Measurements from ENCODE around the gene VASN. TPM values are rescaled to one million over a fixed set of nuclear protein-coding genes. Genes with fewer than 3 reads are reported as not detected.

Gene VASN
- total and polyA plus RNA-seq, 5 donors from 2014 or later, result 0.14 to 0.57 TPM; not detected in 3

- Histone ChIP-seq H3K36me3 (ENCODE audit: control insufficient read depth, insufficient read depth, low read length) (no peaks in the 10 kb centered on the region), H3K4me1 (ENCODE audit: control insufficient read depth, insufficient read depth, low read length, poor library complexity, severe bottlenecking) (peaks cover 19% of the 10 kb centered on the region), H3K4me3 (ENCODE audit: low read depth, low read length) (no peak overlapping the region), H3K9me3 (ENCODE audit: control insufficient read depth in 2 of 2, low read length in 2 of 2) (no peaks in the 10 kb centered on the region), H3K27me3 (ENCODE audit: control insufficient read depth, insufficient read depth, low read length) (no peaks in the 10 kb centered on the region), H3K27ac (ENCODE audit: insufficient read depth, low read length, poor library complexity, severe bottlenecking) (no peak overlapping the region)
- no peak for DNase-seq
- peaks cover under 1% of the 10 kb centered on the region for H3K36me3 Mint-ChIP-seq
- no peak overlapping the region for H3K27ac Mint-ChIP-seq
- no peaks in the 10 kb centered on the region for H3K9me3 Mint-ChIP-seq
- H3K4me1 Mint-ChIP-seq, result peaks cover 0 to 16% (median 6%) of the 10 kb centered on the region in 4 donors
- no peak for ATAC-seq (ENCODE audit: low read depth in 2 of 2)
- H3K27me3 Mint-ChIP-seq, result peaks cover 7% of the 10 kb centered on the region
- peak overlapping the region in 2 of 4 donors; percentile 34 to 66 for H3K4me3 Mint-ChIP-seq
These were observed 49.0 kb downstream of the VASN start for GRCh38 chr16:4420505-4421105.

- Mint-ChIP-seq H3K27ac (peak within 1 kb of the TSS; percentile 99 to 100 (median 100)), H3K4me1 (peaks cover 0 to 32% (median 16%) of the 10 kb centered on the region in 4 donors), H3K4me3 (peak within 1 kb of the TSS; percentile 86 to 99 (median 97)), H3K27me3 (no peaks in the 10 kb centered on the region), H3K9me3 (no peaks in the 10 kb centered on the region), H3K36me3 (peaks cover 7% of the 10 kb centered on the region)
- Histone ChIP-seq H3K4me1 (ENCODE audit: control insufficient read depth, insufficient read depth, low read length, poor library complexity, severe bottlenecking) (peaks cover 21% of the 10 kb centered on the region), H3K9me3 (ENCODE audit: control insufficient read depth in 2 of 2, low read length in 2 of 2) (no peaks in the 10 kb centered on the region), H3K4me3 (ENCODE audit: low read depth, low read length) (peak within 1 kb of the TSS; percentile 95), H3K36me3 (ENCODE audit: control insufficient read depth, insufficient read depth, low read length) (peaks cover under 1% of the 10 kb centered on the region), H3K27ac (ENCODE audit: insufficient read depth, low read length, poor library complexity, severe bottlenecking) (peak within 1 kb of the TSS; percentile 98), H3K27me3 (ENCODE audit: control insufficient read depth, insufficient read depth, low read length) (no peaks in the 10 kb centered on the region)
- ATAC-seq (ENCODE audit: low read depth in 2 of 2) (peak; percentile 92 to 94), DNase-seq (peak; percentile 89 to 97 (median 96))
These were observed 53.9 kb downstream of the VASN start, which contains the start of gene DNAJA3 for GRCh38 chr16:4425378-4426020. DNAJA3 (plus strand) TSS chr16:4425868; CDS start chr16:4425882, 14 bp downstream.

- H3K36me3 ChIP-seq (ENCODE audit: control insufficient read depth, insufficient read depth, low read length), result peaks cover 7% of the 10 kb centered on the region
- H3K4me3 ChIP-seq (ENCODE audit: low read depth, low read length), result peak overlapping the region; percentile 83
- ATAC-seq (ENCODE audit: low read depth in 2 of 2) (peak; percentile 35 to 37), DNase-seq (no peak)
- H3K27me3 Mint-ChIP-seq, result no peaks in the 10 kb centered on the region
- H3K4me1 Mint-ChIP-seq, result peaks cover 0 to 36% (median 16%) of the 10 kb centered on the region in 4 donors
- peak overlapping the region; percentile 86 to 99 (median 97) for H3K4me3 Mint-ChIP-seq
- no peaks in the 10 kb centered on the region for H3K9me3 Mint-ChIP-seq
- H3K27ac ChIP-seq (ENCODE audit: insufficient read depth, low read length, poor library complexity, severe bottlenecking), result peak overlapping the region; percentile 98
- no peaks in the 10 kb centered on the region for H3K27me3 ChIP-seq (ENCODE audit: control insufficient read depth, insufficient read depth, low read length)
- peaks cover 7% of the 10 kb centered on the region for H3K36me3 Mint-ChIP-seq
- H3K4me1 ChIP-seq (ENCODE audit: control insufficient read depth, insufficient read depth, low read length, poor library complexity, severe bottlenecking), result peaks cover 21% of the 10 kb centered on the region
- H3K9me3 ChIP-seq (ENCODE audit: control insufficient read depth in 2 of 2, low read length in 2 of 2), result no peaks in the 10 kb centered on the region
- peak overlapping the region; percentile 97 to 100 (median 99) for H3K27ac Mint-ChIP-seq
These were observed 54.5 kb downstream of the VASN start for GRCh38 chr16:4426021-4426684.

- peaks cover 11% of the 10 kb centered on the region for H3K36me3 ChIP-seq (ENCODE audit: control insufficient read depth, insufficient read depth, low read length)
- no peaks in the 10 kb centered on the region for H3K9me3 ChIP-seq (ENCODE audit: control insufficient read depth in 2 of 2, low read length in 2 of 2)
- Mint-ChIP-seq H3K4me3 (peak overlapping the region; percentile 86 to 99 (median 97)), H3K4me1 (peaks cover 0 to 38% (median 16%) of the 10 kb centered on the region in 4 donors), H3K36me3 (peaks cover 7% of the 10 kb centered on the region), H3K9me3 (no peaks in the 10 kb centered on the region), H3K27ac (peak overlapping the region; percentile 66 to 100 (median 99)), H3K27me3 (no peaks in the 10 kb centered on the region)
- peaks cover 21% of the 10 kb centered on the region for H3K4me1 ChIP-seq (ENCODE audit: control insufficient read depth, insufficient read depth, low read length, poor library complexity, severe bottlenecking)
- peak overlapping the region; percentile 98 for H3K27ac ChIP-seq (ENCODE audit: insufficient read depth, low read length, poor library complexity, severe bottlenecking)
- ATAC-seq (ENCODE audit: low read depth in 2 of 2) (no peak), DNase-seq (no peak)
- peak overlapping the region; percentile 83 for H3K4me3 ChIP-seq (ENCODE audit: low read depth, low read length)
- no peaks in the 10 kb centered on the region for H3K27me3 ChIP-seq (ENCODE audit: control insufficient read depth, insufficient read depth, low read length)
These were observed 55.2 kb downstream of the VASN start for GRCh38 chr16:4426722-4427372.

GRCh38 chr16:4428500-4428899 lies 56.9 kb downstream of the VASN start:
- Histone ChIP-seq H3K4me3 (ENCODE audit: low read depth, low read length) (no peak overlapping the region), H3K27me3 (ENCODE audit: control insufficient read depth, insufficient read depth, low read length) (no peaks in the 10 kb centered on the region), H3K27ac (ENCODE audit: insufficient read depth, low read length, poor library complexity, severe bottlenecking) (no peak overlapping the region), H3K9me3 (ENCODE audit: control insufficient read depth in 2 of 2, low read length in 2 of 2) (no peaks in the 10 kb centered on the region), H3K36me3 (ENCODE audit: control insufficient read depth, insufficient read depth, low read length) (peaks cover 12% of the 10 kb centered on the region), H3K4me1 (ENCODE audit: control insufficient read depth, insufficient read depth, low read length, poor library complexity, severe bottlenecking) (peaks cover 21% of the 10 kb centered on the region)
- Mint-ChIP-seq H3K4me3 (peak overlapping the region in 1 of 4 donors; percentile 60), H3K4me1 (peaks cover 0 to 41% (median 17%) of the 10 kb centered on the region in 4 donors), H3K36me3 (peaks cover 12% of the 10 kb centered on the region), H3K27me3 (no peaks in the 10 kb centered on the region), H3K9me3 (no peaks in the 10 kb centered on the region), H3K27ac (peak overlapping the region in 1 of 3 donors; percentile 7)
- DNase-seq (no peak), ATAC-seq (ENCODE audit: low read depth in 2 of 2) (no peak)

GRCh38 chr16:4431023-4431422 lies 59.4 kb downstream of the VASN start:
- H3K36me3 Mint-ChIP-seq, result peaks cover 24% of the 10 kb centered on the region
- no peak overlapping the region for H3K4me3 ChIP-seq (ENCODE audit: low read depth, low read length)
- H3K27me3 Mint-ChIP-seq, result no peaks in the 10 kb centered on the region
- no peaks in the 10 kb centered on the region for H3K9me3 Mint-ChIP-seq
- DNase-seq, result no peak
- H3K27ac Mint-ChIP-seq, result peak overlapping the region in 1 of 3 donors; percentile 15
- H3K4me3 Mint-ChIP-seq, result peak overlapping the region in 1 of 4 donors; percentile 52
- no peak for ATAC-seq (ENCODE audit: low read depth in 2 of 2)
- H3K27ac ChIP-seq (ENCODE audit: insufficient read depth, low read length, poor library complexity, severe bottlenecking), result no peak overlapping the region
- no peaks in the 10 kb centered on the region for H3K9me3 ChIP-seq (ENCODE audit: control insufficient read depth in 2 of 2, low read length in 2 of 2)
- no peaks in the 10 kb centered on the region for H3K27me3 ChIP-seq (ENCODE audit: control insufficient read depth, insufficient read depth, low read length)
- peaks cover 0 to 36% (median 18%) of the 10 kb centered on the region in 4 donors for H3K4me1 Mint-ChIP-seq
- peaks cover 29% of the 10 kb centered on the region for H3K36me3 ChIP-seq (ENCODE audit: control insufficient read depth, insufficient read depth, low read length)
- H3K4me1 ChIP-seq (ENCODE audit: control insufficient read depth, insufficient read depth, low read length, poor library complexity, severe bottlenecking), result peaks cover 14% of the 10 kb centered on the region
